HEK293 (cell line): ENCODE data around the gene INF2.

Experiments
- CTCF ChIA-PET: fragments of 350-600 bp; formaldehyde crosslinking; extraction: SDS; loops from one replicate; lab custom pipeline; 2021; ENCODE audit warnings: antibody characterized with exemption; lab: Yijun Ruan, JAX
- POLR2A ChIA-PET: fragments of 300-600 bp; formaldehyde crosslinking; extraction: SDS; loops from one replicate; lab custom pipeline; 2020; ENCODE audit warnings: antibody characterized with exemption, inconsistent platforms; lab: Yijun Ruan, JAX
- H3K27ac ChIP-seq: fragments of 200-500 bp; sonication (Bioruptor generic); 2 replicates; pipeline ENCODE4 v1.5.1; 2014; ENCODE audit warnings: low read depth, low read length, control low read depth, inconsistent platforms; ENCODE audit errors: extremely low read depth
- H3K36me3 ChIP-seq, 2 experiments: fragments of 200-500 bp in 1 of 2; sonication (Bioruptor generic) in 1 of 2; 1 replicate in 1 of 2; 2 replicates in 1 of 2; pipeline ENCODE4 v1.5.1; 2014 to 2017; ENCODE audit warnings: inconsistent platforms in 2 of 2, low read length in 2 of 2; ENCODE audit not compliant: control insufficient read depth in 2 of 2, insufficient read depth in 1 of 2
- H3K4me1 ChIP-seq: fragments of 200-500 bp; sonication (Bioruptor generic); 2 replicates; pipeline ENCODE4 v1.5.1; 2014; ENCODE audit warnings: mild to moderate bottlenecking, low read length, inconsistent platforms; ENCODE audit not compliant: control insufficient read depth, insufficient read depth
- H3K4me3 ChIP-seq: 2 replicates; pipeline ENCODE4 v1.5.1; 2011; ENCODE audit warnings: low read depth, mild to moderate bottlenecking, control low read depth, low read length, moderate library complexity
- H3K9me3 ChIP-seq: fragments of 200-500 bp; sonication (Bioruptor generic); 2 replicates; pipeline ENCODE4 v1.5.1; 2014; ENCODE audit warnings: low read depth, low read length, inconsistent platforms; ENCODE audit not compliant: control insufficient read depth, insufficient read depth
- IKZF3 ChIP-seq: fragments of 450-650 bp; IDR thresholded peaks from 2 replicates; pipeline ENCODE4 v1.5.0; 2018; ENCODE audit warnings: missing biosample characterization, mild to moderate bottlenecking, missing genetic modification characterization, moderate library complexity
- MYNN ChIP-seq: fragments of 450-650 bp; formaldehyde crosslinking; IDR thresholded peaks from 2 replicates; pipeline ENCODE4 v1.5.1; 2016; ENCODE audit warnings: missing biosample characterization, missing genetic modification characterization, borderline replicate concordance
- SETDB1 ChIP-seq: IDR thresholded peaks from one replicate; pipeline ENCODE4 v1.6.1; 2017; ENCODE audit warnings: mild to moderate bottlenecking, low read length, moderate library complexity, mixed read lengths; ENCODE audit not compliant: insufficient read length
- ZBTB17 ChIP-seq: fragments of 450-650 bp; formaldehyde crosslinking; IDR thresholded peaks from 2 replicates; pipeline ENCODE4 v1.5.1; 2016; ENCODE audit warnings: missing biosample characterization, missing genetic modification characterization
- ZBTB6 ChIP-seq: fragments of 450-650 bp; formaldehyde crosslinking; IDR thresholded peaks from 2 replicates; pipeline ENCODE4 v1.5.1; 2017; ENCODE audit warnings: missing biosample characterization, missing genetic modification characterization
- ZFHX2 ChIP-seq: fragments of 450-650 bp; formaldehyde crosslinking; conservative IDR thresholded peaks from 2 replicates; pipeline ENCODE4 v1.5.1; 2016; ENCODE audit warnings: missing biosample characterization, missing genetic modification characterization
- ZIC2 ChIP-seq: fragments of 450-650 bp; formaldehyde crosslinking; IDR thresholded peaks from 2 replicates; pipeline ENCODE4 v1.5.1; 2016; ENCODE audit warnings: missing biosample characterization, missing genetic modification characterization
- ZNF140 ChIP-seq: fragments of 450-650 bp; formaldehyde crosslinking; IDR thresholded peaks from 2 replicates; pipeline ENCODE4 v1.5.1; 2016; ENCODE audit warnings: missing biosample characterization, missing genetic modification characterization
- ZNF366 ChIP-seq: fragments of 450-650 bp; formaldehyde crosslinking; conservative IDR thresholded peaks from 2 replicates; pipeline ENCODE4 v1.5.1; 2016; ENCODE audit warnings: missing biosample characterization, missing genetic modification characterization
- ZNF416 ChIP-seq: fragments of 450-650 bp; formaldehyde crosslinking; IDR thresholded peaks from 2 replicates; pipeline ENCODE4 v1.5.1; 2016; ENCODE audit warnings: missing biosample characterization, missing genetic modification characterization
- ZNF473 ChIP-seq: fragments of 450-650 bp; formaldehyde crosslinking; IDR thresholded peaks from 2 replicates; pipeline ENCODE4 v1.5.1; 2017; ENCODE audit warnings: missing biosample characterization, missing genetic modification characterization
- ZNF530 ChIP-seq: fragments of 450-650 bp; formaldehyde crosslinking; IDR thresholded peaks from 2 replicates; pipeline ENCODE4 v1.5.1; 2016; ENCODE audit warnings: low read depth, missing biosample characterization, missing genetic modification characterization
- ZNF561 ChIP-seq: fragments of 450-650 bp; IDR thresholded peaks from 2 replicates; pipeline ENCODE4 v1.5.1; 2018; ENCODE audit warnings: missing biosample characterization, missing genetic modification characterization, borderline replicate concordance
- ZNF645 ChIP-seq: fragments of 450-650 bp; formaldehyde crosslinking; IDR thresholded peaks from 2 replicates; pipeline ENCODE4; 2016; ENCODE audit warnings: missing biosample characterization, missing genetic modification characterization
- TF ChIP-seq, protein P1 (sequence below): fragments of 450-650 bp; formaldehyde crosslinking; IDR thresholded peaks from 2 replicates; pipeline ENCODE4 v1.5.1; 2017; ENCODE audit warnings: missing biosample characterization, missing genetic modification characterization
- TF ChIP-seq, protein P2 (sequence below): fragments of 450-650 bp; formaldehyde crosslinking; IDR thresholded peaks from 2 replicates; pipeline ENCODE4 v1.5.1; 2016; ENCODE audit warnings: missing biosample characterization, missing genetic modification characterization
- TF ChIP-seq, protein P3 (sequence below): fragments of 450-650 bp; formaldehyde crosslinking; IDR thresholded peaks from 2 replicates; pipeline ENCODE4 v1.5.1; 2016; ENCODE audit warnings: missing biosample characterization, missing genetic modification characterization
- TF ChIP-seq, protein P4 (sequence below): fragments of 450-650 bp; formaldehyde crosslinking; IDR thresholded peaks from 2 replicates; pipeline ENCODE4 v1.5.1; 2016; ENCODE audit warnings: missing biosample characterization, missing genetic modification characterization
- TF ChIP-seq, protein P5 (sequence below): fragments of 450-650 bp; formaldehyde crosslinking; IDR thresholded peaks from 2 replicates; pipeline ENCODE4 v1.5.1; 2016; ENCODE audit warnings: missing biosample characterization, missing genetic modification characterization
- TF ChIP-seq, protein P6 (sequence below): fragments of 450-650 bp; formaldehyde crosslinking; IDR thresholded peaks from 2 replicates; pipeline ENCODE4 v1.5.1; 2016; ENCODE audit warnings: missing biosample characterization, missing genetic modification characterization

INF2 gene

GRCh38 chr14:104673481-104673880, 15.9 kb upstream of the INF2 start:
- Histone ChIP-seq H3K36me3 (no peaks in the 10 kb centered on the region), H3K4me3 (no peak overlapping the region), H3K4me1 (peaks cover 7% of the 10 kb centered on the region; the same call in 1 of the 2 replicates)
- TF ChIP-seq ZNF140 (tag by site-specific recombination) (no peak), ZNF416 (tag by site-specific recombination) (no peak), ZIC2 (tag by site-specific recombination) (no peak), ZNF530 (no peak), ZNF561 (tag by site-specific recombination) (no peak), IKZF3 (tag by site-specific recombination) (no peak)
- TF ChIP-seq, protein P1, sequence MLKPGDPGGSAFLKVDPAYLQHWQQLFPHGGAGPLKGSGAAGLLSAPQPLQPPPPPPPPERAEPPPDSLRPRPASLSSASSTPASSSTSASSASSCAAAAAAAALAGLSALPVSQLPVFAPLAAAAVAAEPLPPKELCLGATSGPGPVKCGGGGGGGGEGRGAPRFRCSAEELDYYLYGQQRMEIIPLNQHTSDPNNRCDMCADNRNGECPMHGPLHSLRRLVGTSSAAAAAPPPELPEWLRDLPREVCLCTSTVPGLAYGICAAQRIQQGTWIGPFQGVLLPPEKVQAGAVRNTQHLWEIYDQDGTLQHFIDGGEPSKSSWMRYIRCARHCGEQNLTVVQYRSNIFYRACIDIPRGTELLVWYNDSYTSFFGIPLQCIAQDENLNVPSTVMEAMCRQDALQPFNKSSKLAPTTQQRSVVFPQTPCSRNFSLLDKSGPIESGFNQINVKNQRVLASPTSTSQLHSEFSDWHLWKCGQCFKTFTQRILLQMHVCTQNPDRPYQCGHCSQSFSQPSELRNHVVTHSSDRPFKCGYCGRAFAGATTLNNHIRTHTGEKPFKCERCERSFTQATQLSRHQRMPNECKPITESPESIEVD (tag by site-specific recombination): no peak
- TF ChIP-seq, protein P2, sequence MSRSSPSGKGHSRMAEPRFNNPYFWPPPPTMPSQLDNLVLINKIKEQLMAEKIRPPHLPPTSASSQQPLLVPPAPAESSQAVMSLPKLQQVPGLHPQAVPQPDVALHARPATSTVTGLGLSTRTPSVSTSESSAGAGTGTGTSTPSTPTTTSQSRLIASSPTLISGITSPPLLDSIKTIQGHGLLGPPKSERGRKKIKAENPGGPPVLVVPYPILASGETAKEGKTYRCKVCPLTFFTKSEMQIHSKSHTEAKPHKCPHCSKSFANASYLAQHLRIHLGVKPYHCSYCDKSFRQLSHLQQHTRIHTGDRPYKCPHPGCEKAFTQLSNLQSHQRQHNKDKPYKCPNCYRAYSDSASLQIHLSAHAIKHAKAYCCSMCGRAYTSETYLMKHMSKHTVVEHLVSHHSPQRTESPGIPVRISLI: no peak
- TF ChIP-seq, all 188 proteins: peak for 0
- ChIA-PET CTCF (no interaction called here), POLR2A (no interaction called here)
- Histone ChIP-seq H3K27ac (no peak overlapping the region), H3K9me3 (no peaks in the 10 kb centered on the region)

- no peak overlapping the region for H3K4me3 ChIP-seq
- peaks cover 8% of the 10 kb centered on the region; the same call in 1 of the 2 replicates for H3K4me1 ChIP-seq
- no peak overlapping the region for H3K27ac ChIP-seq
- CTCF ChIA-PET: interaction anchor here (0.6 kb wide), 1 partner anchor 1627 kb away, joined by 3 read pairs; no protein-coding TSS in a partner anchor
- no peaks in the 10 kb centered on the region for H3K36me3 ChIP-seq
- no peaks in the 10 kb centered on the region for H3K9me3 ChIP-seq
- POLR2A ChIA-PET: no interaction called here
- TF ChIP-seq MYNN (0 out of 2 replicates have a peak, but pooled peaks have one; percentile 12), ZNF645 (tag by site-specific recombination) (0 out of 2 replicates have a peak, but pooled peaks have one; percentile 32), SETDB1 (no peak), ZNF473 (tag by site-specific recombination) (peak; percentile 66; the same call in 1 of the 2 replicates), ZBTB17 (tag by site-specific recombination) (peak; percentile 96), ZNF366 (tag by site-specific recombination) (peak; percentile 98), ZFHX2 (tag by site-specific recombination) (peak; percentile 89), ZBTB6 (no peak)
- TF ChIP-seq, protein P3, sequence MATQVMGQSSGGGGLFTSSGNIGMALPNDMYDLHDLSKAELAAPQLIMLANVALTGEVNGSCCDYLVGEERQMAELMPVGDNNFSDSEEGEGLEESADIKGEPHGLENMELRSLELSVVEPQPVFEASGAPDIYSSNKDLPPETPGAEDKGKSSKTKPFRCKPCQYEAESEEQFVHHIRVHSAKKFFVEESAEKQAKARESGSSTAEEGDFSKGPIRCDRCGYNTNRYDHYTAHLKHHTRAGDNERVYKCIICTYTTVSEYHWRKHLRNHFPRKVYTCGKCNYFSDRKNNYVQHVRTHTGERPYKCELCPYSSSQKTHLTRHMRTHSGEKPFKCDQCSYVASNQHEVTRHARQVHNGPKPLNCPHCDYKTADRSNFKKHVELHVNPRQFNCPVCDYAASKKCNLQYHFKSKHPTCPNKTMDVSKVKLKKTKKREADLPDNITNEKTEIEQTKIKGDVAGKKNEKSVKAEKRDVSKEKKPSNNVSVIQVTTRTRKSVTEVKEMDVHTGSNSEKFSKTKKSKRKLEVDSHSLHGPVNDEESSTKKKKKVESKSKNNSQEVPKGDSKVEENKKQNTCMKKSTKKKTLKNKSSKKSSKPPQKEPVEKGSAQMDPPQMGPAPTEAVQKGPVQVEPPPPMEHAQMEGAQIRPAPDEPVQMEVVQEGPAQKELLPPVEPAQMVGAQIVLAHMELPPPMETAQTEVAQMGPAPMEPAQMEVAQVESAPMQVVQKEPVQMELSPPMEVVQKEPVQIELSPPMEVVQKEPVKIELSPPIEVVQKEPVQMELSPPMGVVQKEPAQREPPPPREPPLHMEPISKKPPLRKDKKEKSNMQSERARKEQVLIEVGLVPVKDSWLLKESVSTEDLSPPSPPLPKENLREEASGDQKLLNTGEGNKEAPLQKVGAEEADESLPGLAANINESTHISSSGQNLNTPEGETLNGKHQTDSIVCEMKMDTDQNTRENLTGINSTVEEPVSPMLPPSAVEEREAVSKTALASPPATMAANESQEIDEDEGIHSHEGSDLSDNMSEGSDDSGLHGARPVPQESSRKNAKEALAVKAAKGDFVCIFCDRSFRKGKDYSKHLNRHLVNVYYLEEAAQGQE: no peak
- TF ChIP-seq, protein P4, sequence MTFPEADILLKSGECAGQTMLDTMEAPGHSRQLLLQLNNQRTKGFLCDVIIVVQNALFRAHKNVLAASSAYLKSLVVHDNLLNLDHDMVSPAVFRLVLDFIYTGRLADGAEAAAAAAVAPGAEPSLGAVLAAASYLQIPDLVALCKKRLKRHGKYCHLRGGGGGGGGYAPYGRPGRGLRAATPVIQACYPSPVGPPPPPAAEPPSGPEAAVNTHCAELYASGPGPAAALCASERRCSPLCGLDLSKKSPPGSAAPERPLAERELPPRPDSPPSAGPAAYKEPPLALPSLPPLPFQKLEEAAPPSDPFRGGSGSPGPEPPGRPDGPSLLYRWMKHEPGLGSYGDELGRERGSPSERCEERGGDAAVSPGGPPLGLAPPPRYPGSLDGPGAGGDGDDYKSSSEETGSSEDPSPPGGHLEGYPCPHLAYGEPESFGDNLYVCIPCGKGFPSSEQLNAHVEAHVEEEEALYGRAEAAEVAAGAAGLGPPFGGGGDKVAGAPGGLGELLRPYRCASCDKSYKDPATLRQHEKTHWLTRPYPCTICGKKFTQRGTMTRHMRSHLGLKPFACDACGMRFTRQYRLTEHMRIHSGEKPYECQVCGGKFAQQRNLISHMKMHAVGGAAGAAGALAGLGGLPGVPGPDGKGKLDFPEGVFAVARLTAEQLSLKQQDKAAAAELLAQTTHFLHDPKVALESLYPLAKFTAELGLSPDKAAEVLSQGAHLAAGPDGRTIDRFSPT (tag by site-specific recombination): peak; percentile 43; the same call in 1 of the 2 replicates
- TF ChIP-seq, protein P5, sequence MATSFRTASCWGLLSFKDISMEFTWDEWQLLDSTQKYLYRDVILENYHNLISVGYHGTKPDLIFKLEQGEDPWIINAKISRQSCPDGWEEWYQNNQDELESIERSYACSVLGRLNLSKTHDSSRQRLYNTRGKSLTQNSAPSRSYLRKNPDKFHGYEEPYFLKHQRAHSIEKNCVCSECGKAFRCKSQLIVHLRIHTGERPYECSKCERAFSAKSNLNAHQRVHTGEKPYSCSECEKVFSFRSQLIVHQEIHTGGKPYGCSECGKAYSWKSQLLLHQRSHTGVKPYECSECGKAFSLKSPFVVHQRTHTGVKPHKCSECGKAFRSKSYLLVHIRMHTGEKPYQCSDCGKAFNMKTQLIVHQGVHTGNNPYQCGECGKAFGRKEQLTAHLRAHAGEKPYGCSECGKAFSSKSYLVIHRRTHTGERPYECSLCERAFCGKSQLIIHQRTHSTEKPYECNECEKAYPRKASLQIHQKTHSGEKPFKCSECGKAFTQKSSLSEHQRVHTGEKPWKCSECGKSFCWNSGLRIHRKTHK (tag by site-specific recombination): peak; percentile 15; the same call in 1 of the 2 replicates
- TF ChIP-seq, protein P6, sequence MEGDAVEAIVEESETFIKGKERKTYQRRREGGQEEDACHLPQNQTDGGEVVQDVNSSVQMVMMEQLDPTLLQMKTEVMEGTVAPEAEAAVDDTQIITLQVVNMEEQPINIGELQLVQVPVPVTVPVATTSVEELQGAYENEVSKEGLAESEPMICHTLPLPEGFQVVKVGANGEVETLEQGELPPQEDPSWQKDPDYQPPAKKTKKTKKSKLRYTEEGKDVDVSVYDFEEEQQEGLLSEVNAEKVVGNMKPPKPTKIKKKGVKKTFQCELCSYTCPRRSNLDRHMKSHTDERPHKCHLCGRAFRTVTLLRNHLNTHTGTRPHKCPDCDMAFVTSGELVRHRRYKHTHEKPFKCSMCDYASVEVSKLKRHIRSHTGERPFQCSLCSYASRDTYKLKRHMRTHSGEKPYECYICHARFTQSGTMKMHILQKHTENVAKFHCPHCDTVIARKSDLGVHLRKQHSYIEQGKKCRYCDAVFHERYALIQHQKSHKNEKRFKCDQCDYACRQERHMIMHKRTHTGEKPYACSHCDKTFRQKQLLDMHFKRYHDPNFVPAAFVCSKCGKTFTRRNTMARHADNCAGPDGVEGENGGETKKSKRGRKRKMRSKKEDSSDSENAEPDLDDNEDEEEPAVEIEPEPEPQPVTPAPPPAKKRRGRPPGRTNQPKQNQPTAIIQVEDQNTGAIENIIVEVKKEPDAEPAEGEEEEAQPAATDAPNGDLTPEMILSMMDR (tag by site-specific recombination): no peak
These were observed 14.0 kb upstream of the INF2 start for GRCh38 chr14:104675447-104675846.
